ENCODE data around the gene CFHR2.
"Not testable (repeated sequence)": the region's sequence is repeated elsewhere in the genome, so short reads cannot be mapped to it uniquely, and the experiment has no call there.

- not testable (repeated sequence) for TF ChIP-seq POLR2A (IDR thresholded peaks at IDR 0.05; ENCODE audit: low read length); GATA1 (IDR thresholded peaks at IDR 0.05; ENCODE audit: low read depth, low read length)
Observed at GRCh38 chr1:196941474-196941873, 2.1 kb upstream of the CFHR2 start.

Measured in erythroblast (primary cell).